ENCODE results near the gene MPG.

DNA sequence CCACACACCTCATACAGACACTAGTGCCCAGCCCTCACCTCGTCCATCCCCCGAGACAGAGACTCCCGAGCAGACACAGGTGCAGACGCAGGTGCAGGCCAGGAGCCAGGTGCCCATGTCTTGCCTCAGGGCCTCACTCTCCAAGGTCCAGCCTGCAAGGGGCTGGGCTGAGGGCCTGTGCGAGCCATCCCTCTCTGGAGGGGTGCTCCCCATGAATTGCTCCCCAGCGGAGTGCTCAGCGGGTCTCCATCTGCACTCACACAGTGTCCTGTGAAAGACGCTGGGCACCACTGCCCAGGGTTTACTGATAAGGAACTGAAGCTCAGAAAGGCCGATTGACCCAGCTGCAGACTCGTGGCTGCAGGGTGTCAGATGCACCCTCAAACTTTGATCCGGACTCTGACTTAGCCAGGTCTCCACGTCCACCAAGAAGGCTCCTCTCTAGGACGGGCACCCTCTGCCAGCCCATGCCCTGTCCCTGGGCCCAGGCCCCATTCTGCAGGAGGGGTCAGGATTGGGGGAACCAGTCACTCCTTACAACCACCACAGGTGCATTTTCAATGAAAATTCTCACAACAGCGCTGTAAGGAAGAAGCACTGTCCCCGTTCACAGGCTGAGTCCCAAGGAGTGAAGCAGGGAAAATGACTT is 41.6 kb upstream of the MPG start:
- TF ChIP-seq POLR2AphosphoS5 (IDR thresholded peaks at IDR 0.05) (no peak), EZH2 (IDR thresholded peaks at IDR 0.05; ENCODE audit: borderline replicate concordance, insufficient read depth, low read length, poor library complexity, severe bottlenecking) (no peak)
- TF ChIP-seq, protein P1, sequence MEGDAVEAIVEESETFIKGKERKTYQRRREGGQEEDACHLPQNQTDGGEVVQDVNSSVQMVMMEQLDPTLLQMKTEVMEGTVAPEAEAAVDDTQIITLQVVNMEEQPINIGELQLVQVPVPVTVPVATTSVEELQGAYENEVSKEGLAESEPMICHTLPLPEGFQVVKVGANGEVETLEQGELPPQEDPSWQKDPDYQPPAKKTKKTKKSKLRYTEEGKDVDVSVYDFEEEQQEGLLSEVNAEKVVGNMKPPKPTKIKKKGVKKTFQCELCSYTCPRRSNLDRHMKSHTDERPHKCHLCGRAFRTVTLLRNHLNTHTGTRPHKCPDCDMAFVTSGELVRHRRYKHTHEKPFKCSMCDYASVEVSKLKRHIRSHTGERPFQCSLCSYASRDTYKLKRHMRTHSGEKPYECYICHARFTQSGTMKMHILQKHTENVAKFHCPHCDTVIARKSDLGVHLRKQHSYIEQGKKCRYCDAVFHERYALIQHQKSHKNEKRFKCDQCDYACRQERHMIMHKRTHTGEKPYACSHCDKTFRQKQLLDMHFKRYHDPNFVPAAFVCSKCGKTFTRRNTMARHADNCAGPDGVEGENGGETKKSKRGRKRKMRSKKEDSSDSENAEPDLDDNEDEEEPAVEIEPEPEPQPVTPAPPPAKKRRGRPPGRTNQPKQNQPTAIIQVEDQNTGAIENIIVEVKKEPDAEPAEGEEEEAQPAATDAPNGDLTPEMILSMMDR (IDR thresholded peaks at IDR 0.05; ENCODE audit: poor library complexity, severe bottlenecking) = no peak

Data from neural cell (in vitro differentiated cells).